ENCODE results near the gene FCHSD2.

Gene FCHSD2

GRCh38 chr11:72840780-72841179 is 301.3 kb downstream of the FCHSD2 start:
- Histone ChIP-seq H3K4me2 (ENCODE audit: insufficient read depth, low read length) (no peak overlapping the region), H3K36me3 (ENCODE audit: insufficient read depth, low read length) (peaks cover 71% of the 10 kb centered on the region), H2AFZ (ENCODE audit: low read depth, low read length) (no peak overlapping the region), H3K9me3 (ENCODE audit: insufficient read depth, low read length, severe bottlenecking) (no peaks in the 10 kb centered on the region), H3K4me1 (ENCODE audit: insufficient read depth, low read length) (no peaks in the 10 kb centered on the region), H3K4me3 (ENCODE audit: low read depth in 1 of 2, low read length in 2 of 2) (no peak overlapping the region), H3K79me2 (ENCODE audit: insufficient read depth, low read length) (no peaks in the 10 kb centered on the region), H3K27me3 (ENCODE audit: insufficient read depth, low read length, poor library complexity) (no peaks in the 10 kb centered on the region), H3K27ac (ENCODE audit: low read length) (no peak overlapping the region), H4K20me1 (ENCODE audit: insufficient read depth, low read length) (no peaks in the 10 kb centered on the region), H3K9ac (ENCODE audit: low read depth, low read length) (no peak overlapping the region)
- no peak for DNase-seq
- TF ChIP-seq CTCF (IDR thresholded peaks at IDR 0.05; ENCODE audit: borderline replicate concordance, extremely low read depth, low read length, poor library complexity, severe bottlenecking), result no peak
- no peak for TF ChIP-seq EZH2 (IDR thresholded peaks at IDR 0.05; ENCODE audit: borderline replicate concordance, low read depth, low read length, severe bottlenecking)
- ATAC-seq (ENCODE audit: insufficient read depth, low read depth), result no peak

- Histone ChIP-seq H3K79me2 (ENCODE audit: insufficient read depth, low read length) (no peaks in the 10 kb centered on the region), H3K4me2 (ENCODE audit: insufficient read depth, low read length) (no peak overlapping the region), H4K20me1 (ENCODE audit: insufficient read depth, low read length) (no peaks in the 10 kb centered on the region), H3K27ac (ENCODE audit: low read length) (no peak overlapping the region), H3K36me3 (ENCODE audit: insufficient read depth, low read length) (peaks cover 74% of the 10 kb centered on the region), H3K4me1 (ENCODE audit: insufficient read depth, low read length) (no peaks in the 10 kb centered on the region), H3K4me3 (ENCODE audit: low read depth in 1 of 2, low read length in 2 of 2) (no peak overlapping the region), H2AFZ (ENCODE audit: low read depth, low read length) (no peak overlapping the region), H3K9me3 (ENCODE audit: insufficient read depth, low read length, severe bottlenecking) (no peaks in the 10 kb centered on the region), H3K27me3 (ENCODE audit: insufficient read depth, low read length, poor library complexity) (no peaks in the 10 kb centered on the region), H3K9ac (ENCODE audit: low read depth, low read length) (no peak overlapping the region)
- no peak for ATAC-seq (ENCODE audit: insufficient read depth, low read depth)
- no peak for TF ChIP-seq CTCF (IDR thresholded peaks at IDR 0.05; ENCODE audit: borderline replicate concordance, extremely low read depth, low read length, poor library complexity, severe bottlenecking)
- DNase-seq, result no peak
Measured at GRCh38 chr11:72838691-72839305, 303.3 kb downstream of the FCHSD2 start.

- Histone ChIP-seq H3K4me3 (ENCODE audit: low read depth in 1 of 2, low read length in 2 of 2) (no peak overlapping the region), H2AFZ (ENCODE audit: low read depth, low read length) (no peak overlapping the region), H3K4me2 (ENCODE audit: insufficient read depth, low read length) (no peak overlapping the region), H4K20me1 (ENCODE audit: insufficient read depth, low read length) (0 out of 2 replicates have a peak, but pooled peaks cover 3% of the 10 kb centered on the region), H3K27me3 (ENCODE audit: insufficient read depth, low read length, poor library complexity) (no peaks in the 10 kb centered on the region), H3K9ac (ENCODE audit: low read depth, low read length) (no peak overlapping the region), H3K36me3 (ENCODE audit: insufficient read depth, low read length) (peaks cover 60% of the 10 kb centered on the region), H3K79me2 (ENCODE audit: insufficient read depth, low read length) (no peaks in the 10 kb centered on the region), H3K27ac (ENCODE audit: low read length) (no peak overlapping the region), H3K9me3 (ENCODE audit: insufficient read depth, low read length, severe bottlenecking) (no peaks in the 10 kb centered on the region), H3K4me1 (ENCODE audit: insufficient read depth, low read length) (0 out of 2 replicates have a peak, but pooled peaks cover 3% of the 10 kb centered on the region)
- ATAC-seq (ENCODE audit: insufficient read depth, low read depth) (no peak), DNase-seq (no peak)
- no peak for TF ChIP-seq CTCF (IDR thresholded peaks at IDR 0.05; ENCODE audit: borderline replicate concordance, extremely low read depth, low read length, poor library complexity, severe bottlenecking)
- TF ChIP-seq EZH2 (IDR thresholded peaks at IDR 0.05; ENCODE audit: borderline replicate concordance, low read depth, low read length, severe bottlenecking), result no peak
Measured at GRCh38 chr11:72836111-72836510, 306.0 kb downstream of the FCHSD2 start.

All from DND-41 (cell line).